VCaP (cell line): ENCODE data around the gene WAPL.

ENCODE experiments used
- H3K27ac ChIP-seq: fragments of 450-650 bp; 2 replicates; pipeline ENCODE4 v1.5.1; 2017
- TF ChIP-seq, protein P1 (sequence below): fragments of 450-650 bp; conservative IDR thresholded peaks from 2 replicates; pipeline ENCODE4 v1.5.1; 2017; ENCODE audit warnings: mild to moderate bottlenecking, moderate library complexity

Gene WAPL

DNA sequence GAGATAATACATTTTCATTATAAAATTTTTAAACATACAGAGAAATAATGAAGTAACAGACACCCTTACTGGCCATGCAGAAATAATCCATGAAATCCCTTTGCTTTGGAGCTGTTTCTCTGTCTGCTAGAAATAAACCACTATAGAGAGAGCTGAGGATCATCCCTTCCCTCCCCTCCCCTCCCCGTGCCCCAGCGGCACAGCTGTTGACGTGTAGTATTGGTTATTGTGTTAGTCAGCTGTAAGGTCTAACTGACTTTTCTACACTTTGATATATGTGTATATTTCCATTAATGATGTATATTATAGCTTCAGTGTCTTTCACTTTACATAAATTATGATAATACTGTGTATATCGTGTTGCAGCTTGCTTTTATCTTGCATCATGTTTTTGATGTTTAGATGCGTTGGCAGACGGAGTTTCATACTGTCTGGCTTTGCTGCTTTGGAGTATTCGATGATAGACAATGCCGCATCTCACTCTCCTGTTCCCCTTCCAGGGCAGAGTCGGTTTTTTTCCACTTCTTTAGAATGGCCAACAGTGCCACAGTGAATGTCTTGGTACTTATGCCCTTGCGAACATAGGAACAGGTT is 127.6 kb downstream of the WAPL start:
- TF ChIP-seq, protein P1, sequence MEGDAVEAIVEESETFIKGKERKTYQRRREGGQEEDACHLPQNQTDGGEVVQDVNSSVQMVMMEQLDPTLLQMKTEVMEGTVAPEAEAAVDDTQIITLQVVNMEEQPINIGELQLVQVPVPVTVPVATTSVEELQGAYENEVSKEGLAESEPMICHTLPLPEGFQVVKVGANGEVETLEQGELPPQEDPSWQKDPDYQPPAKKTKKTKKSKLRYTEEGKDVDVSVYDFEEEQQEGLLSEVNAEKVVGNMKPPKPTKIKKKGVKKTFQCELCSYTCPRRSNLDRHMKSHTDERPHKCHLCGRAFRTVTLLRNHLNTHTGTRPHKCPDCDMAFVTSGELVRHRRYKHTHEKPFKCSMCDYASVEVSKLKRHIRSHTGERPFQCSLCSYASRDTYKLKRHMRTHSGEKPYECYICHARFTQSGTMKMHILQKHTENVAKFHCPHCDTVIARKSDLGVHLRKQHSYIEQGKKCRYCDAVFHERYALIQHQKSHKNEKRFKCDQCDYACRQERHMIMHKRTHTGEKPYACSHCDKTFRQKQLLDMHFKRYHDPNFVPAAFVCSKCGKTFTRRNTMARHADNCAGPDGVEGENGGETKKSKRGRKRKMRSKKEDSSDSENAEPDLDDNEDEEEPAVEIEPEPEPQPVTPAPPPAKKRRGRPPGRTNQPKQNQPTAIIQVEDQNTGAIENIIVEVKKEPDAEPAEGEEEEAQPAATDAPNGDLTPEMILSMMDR: no peak
- no peak overlapping the region for H3K27ac ChIP-seq

DNA sequence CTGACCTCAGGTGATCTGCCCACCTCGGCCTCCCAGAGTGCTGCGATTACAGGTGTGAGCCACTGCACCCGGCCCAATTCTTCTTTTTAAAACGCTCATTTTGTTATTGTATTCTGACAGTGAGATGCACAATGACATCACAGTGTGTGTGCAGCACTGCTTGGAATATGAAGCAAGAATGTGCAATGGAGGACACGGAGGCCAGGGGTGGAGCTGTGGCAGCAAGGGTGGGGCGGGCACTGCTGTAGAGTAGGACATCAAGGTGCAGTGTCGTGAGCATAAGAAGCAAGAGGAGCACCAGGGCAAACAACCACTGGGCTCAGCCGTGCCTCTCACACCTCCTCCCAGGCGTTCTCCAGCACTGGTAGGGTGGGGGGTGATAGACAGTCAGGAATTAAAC is 128.2 kb downstream of the WAPL start:
- H3K27ac ChIP-seq: no peak overlapping the region
- TF ChIP-seq, protein P1: no peak

DNA sequence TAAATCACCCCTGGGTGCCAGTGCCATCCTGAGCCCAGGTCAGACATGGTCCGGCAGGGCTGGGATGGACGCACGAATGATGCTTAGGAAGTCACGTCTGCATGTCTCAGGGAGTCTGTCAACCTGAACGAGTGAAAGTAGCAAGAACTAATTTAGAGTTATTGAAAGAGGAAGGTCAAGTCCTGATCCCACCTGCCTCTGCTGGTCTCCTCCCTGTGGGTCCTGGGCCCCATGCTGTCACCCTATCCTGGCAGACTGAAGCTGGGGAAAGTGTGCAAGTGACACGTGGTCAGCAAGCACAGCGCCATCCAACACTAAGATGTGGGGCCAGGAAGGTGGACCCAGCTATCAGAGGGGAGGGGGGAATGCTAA is 128.9 kb downstream of the WAPL start:
- H3K27ac ChIP-seq: no peak overlapping the region
- TF ChIP-seq, protein P1: no peak

DNA sequence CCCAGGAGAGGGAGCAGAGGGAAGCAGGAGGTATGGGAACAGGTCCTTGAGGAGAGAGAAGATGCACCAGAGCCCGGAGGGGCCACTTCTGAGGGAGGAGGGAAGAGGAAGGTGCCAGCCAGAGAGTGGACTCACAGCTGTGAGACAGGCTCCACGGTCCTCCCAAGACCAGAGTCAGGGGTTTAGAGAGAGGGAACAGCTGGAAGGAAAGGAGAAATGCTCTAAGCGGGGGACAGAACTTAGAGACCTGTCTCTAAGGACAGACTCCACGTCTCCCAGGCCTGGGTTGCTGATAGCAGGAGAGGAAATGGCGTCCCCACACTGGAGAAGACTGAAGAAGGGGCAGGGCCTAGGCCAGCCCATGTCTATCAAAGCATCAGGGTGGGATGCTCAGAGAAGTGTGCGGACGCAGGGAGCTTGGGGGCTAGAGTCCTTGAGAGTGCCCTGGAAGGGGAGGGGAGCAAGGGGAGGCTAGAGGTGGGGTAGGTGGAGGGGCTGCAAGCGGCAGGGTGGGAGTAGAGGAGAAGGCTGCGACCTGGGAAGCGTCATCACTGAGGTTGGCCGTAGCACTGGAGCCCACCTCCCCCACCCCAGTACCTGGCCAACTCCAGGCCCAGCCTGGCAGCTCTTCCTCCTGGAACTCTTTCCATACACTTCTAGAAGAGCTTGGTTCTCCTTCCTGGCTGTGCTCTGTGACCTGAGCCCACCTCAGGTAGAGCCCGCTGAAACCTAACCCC is 129.4 kb downstream of the WAPL start:
- TF ChIP-seq, protein P1: no peak
- H3K27ac ChIP-seq: no peak overlapping the region

DNA sequence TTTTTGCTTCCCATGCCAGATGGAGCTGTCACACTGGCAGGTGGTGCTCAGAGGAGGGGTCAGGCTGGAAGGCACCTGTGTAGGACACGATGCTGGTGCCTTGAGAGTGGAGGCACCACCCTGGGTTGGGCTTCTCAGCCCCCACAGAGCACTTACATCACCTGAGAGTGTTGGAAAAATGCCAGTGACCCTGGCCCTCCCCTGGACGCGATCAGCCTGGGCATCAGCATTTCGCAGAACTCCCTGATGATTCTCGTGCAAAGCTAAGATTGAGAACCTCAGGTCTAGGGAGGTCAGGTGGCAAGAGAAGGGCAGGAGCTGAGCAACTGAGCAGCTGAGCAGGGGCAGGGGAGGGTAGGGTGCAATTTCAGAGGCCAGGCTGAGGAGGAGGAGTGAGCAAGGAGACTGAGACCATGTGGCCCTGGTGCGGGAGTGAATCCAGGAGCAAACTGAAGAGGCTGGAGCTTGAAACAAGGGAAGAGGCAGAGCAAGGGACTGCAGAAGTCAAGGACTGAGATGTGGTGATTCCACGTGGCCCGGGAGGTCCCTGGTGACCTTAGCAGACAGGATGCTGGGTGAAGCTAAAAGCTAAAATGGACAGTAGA is 130.3 kb downstream of the WAPL start:
- TF ChIP-seq, protein P1: no peak

DNA sequence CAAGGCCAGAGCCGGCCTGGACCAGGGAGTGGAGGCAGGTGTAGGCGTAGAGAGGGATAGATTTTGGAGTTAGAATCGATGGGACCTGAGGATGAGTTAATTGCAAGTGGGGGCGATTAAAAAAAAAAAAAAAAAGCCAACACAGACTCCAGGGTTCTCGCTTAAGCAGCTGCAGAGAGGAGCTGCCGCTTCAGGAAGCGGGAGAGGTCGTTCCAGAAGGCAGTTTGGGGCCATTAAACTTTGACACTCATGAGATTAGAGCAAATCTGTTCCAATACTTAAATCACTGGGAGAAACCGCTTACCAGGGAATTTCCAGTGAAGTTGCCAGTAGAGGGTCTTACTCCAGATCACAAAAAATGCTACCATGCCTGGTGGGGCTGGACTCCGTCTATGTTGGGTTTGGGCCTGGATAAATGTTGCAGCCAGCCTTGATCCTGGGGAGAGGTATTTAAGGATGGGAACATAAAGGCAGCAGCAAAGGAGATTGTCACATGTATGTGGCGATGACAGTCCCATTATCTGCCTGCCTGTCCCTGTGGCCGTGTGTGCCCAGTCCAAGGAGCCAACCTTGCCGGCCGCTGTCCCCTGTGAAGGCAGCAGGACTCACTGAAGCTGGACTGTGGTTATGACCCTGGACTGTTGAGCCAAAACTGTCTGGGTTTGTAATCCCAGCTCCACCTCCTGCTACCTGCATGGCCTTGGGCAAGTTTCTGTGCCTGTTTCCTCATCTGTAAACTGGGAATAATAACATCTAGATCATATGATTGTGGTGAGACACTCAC is 131.1 kb downstream of the WAPL start:
- no peak overlapping the region for H3K27ac ChIP-seq
- TF ChIP-seq, protein P1: no peak

More for the DNA sequence above, 130.3 kb downstream of the WAPL start:
- no peak overlapping the region for H3K27ac ChIP-seq
